H1 (cell line): ENCODE results near the gene CGA. TPM values are rescaled to one million over a fixed set of nuclear protein-coding genes. Genes with fewer than 3 reads are reported as not detected.

Experiments
- CTCF ChIA-PET: fragments of 300-600 bp; sonication (Branson Sonifier 250); formaldehyde crosslinking; loops from one replicate; lab custom pipeline; 2021; ENCODE audit not compliant: partially characterized antibody; lab: Charles Lee
- POLR2A ChIA-PET: fragments of 300-600 bp; sonication (Branson Sonifier 250); formaldehyde crosslinking; loops from one replicate; lab custom pipeline; 2021; ENCODE audit warnings: inconsistent platforms; ENCODE audit not compliant: partially characterized antibody; lab: Charles Lee
- DNase-seq, 2 experiments: peaks; one replicate each; pipeline versions ENCODE4 v3.0.0 to v3.0.0-alpha.2; 2010 to 2022; ENCODE audit warnings: low spot score in 2 of 2, low read depth in 1 of 2, mixed read lengths in 1 of 2
- FAIRE-seq: peaks from 2 replicates; lab custom pipeline; 2011; peaks lifted over from hg19 to GRCh38; lab: Jason Lieb, UNC
- H2AFZ ChIP-seq: 2 replicates; pipeline ENCODE4 v1.8.1; 2012; ENCODE audit warnings: low read length, inconsistent platforms
- H2AK5ac ChIP-seq: 2 replicates; pipeline ENCODE4 v1.6.1; 2013; ENCODE audit warnings: low read depth, low read length
- H2BK120ac ChIP-seq: replicated peaks from 2 replicates; pipeline ENCODE3; 2013; ENCODE audit warnings: low read depth, low read length, inconsistent platforms
- H2BK12ac ChIP-seq: 2 replicates; pipeline ENCODE4 v1.6.1; 2013; ENCODE audit warnings: low read depth, low read length
- H2BK15ac ChIP-seq: 2 replicates; pipeline ENCODE4 v1.6.1; 2013; ENCODE audit warnings: low read length
- H2BK20ac ChIP-seq: 2 replicates; pipeline ENCODE4 v1.6.1; 2013; ENCODE audit warnings: low read length
- H2BK5ac ChIP-seq: 2 replicates; pipeline ENCODE4 v1.6.1; 2013; ENCODE audit warnings: low read depth, low read length
- H3K14ac ChIP-seq: 2 replicates; pipeline ENCODE4 v1.6.1; 2013; ENCODE audit warnings: inconsistent platforms; ENCODE audit not compliant: insufficient read length
- H3K18ac ChIP-seq: 2 replicates; pipeline ENCODE4 v1.6.1; 2013; ENCODE audit warnings: low read length; ENCODE audit errors: extremely low read depth
- H3K23ac ChIP-seq: 2 replicates; pipeline ENCODE4 v1.6.1; 2013; ENCODE audit warnings: inconsistent platforms; ENCODE audit not compliant: insufficient read length
- H3K23me2 ChIP-seq: 2 replicates; pipeline ENCODE4 v1.6.1; 2013; ENCODE audit warnings: low read depth, low read length
- H3K27ac ChIP-seq: 2 replicates; pipeline ENCODE4 v1.6.1; 2011; ENCODE audit warnings: low read depth, low read length, inconsistent platforms
- H3K27me3 ChIP-seq, 4 experiments: replicated peaks in 1 of 4; 1 replicate in 1 of 4; 2 replicates in 3 of 4; pipeline versions ENCODE4 v1.6.1 to v1.8.1; 2011 to 2013; ENCODE audit warnings: low read length in 3 of 4, mild to moderate bottlenecking in 3 of 4, inconsistent platforms in 2 of 4, mixed read lengths in 2 of 4, moderate library complexity in 1 of 4; ENCODE audit not compliant: control insufficient read depth in 3 of 4, insufficient read depth in 3 of 4; ENCODE audit errors: extremely low read depth in 1 of 4
- H3K36me3 ChIP-seq, 4 experiments: 2 replicates each; pipeline versions ENCODE4 v1.6.1 to v1.8.1; 2011 to 2013; ENCODE audit warnings: mild to moderate bottlenecking in 4 of 4, low read length in 3 of 4, moderate library complexity in 2 of 4, control low read depth in 1 of 4, inconsistent platforms in 1 of 4; ENCODE audit not compliant: insufficient read depth in 4 of 4, control insufficient read depth in 2 of 4
- H3K4ac ChIP-seq: replicated peaks from 2 replicates; pipeline ENCODE3; 2013; ENCODE audit warnings: low read length, low read depth, mixed read lengths, inconsistent platforms; ENCODE audit not compliant: insufficient read length
- H3K4me1 ChIP-seq, 4 experiments: replicated peaks in 1 of 4; 1 replicate in 1 of 4; 2 replicates in 3 of 4; pipeline versions ENCODE4 v1.6.1 to v1.8.1; 2011 to 2013; ENCODE audit warnings: low read length in 3 of 4, inconsistent platforms in 2 of 4, mixed read lengths in 1 of 4; ENCODE audit not compliant: insufficient read depth in 4 of 4, control insufficient read depth in 3 of 4
- H3K4me2 ChIP-seq, 2 experiments: 2 replicates each; pipeline versions ENCODE4 v1.6.1 to v1.8.1; 2011 to 2013; ENCODE audit warnings: low read depth in 2 of 2, low read length in 2 of 2, control low read depth in 1 of 2, inconsistent platforms in 1 of 2, mild to moderate bottlenecking in 1 of 2; ENCODE audit not compliant: insufficient read depth in 1 of 2
- H3K4me3 ChIP-seq, 4 experiments: fragments of 200-600, 300-600 bp in 1 of 4; sonication (generic), shearing (Covaris generic), sonication (Bioruptor Twin) in 1 of 4; 2 replicates each; pipeline versions ENCODE4 v1.5.1 to v1.8.1; 2011 to 2016; ENCODE audit warnings: low read length in 4 of 4, low read depth in 3 of 4, control low read depth in 2 of 4, inconsistent platforms in 2 of 4, mild to moderate bottlenecking in 2 of 4, mixed read lengths in 1 of 4, moderate library complexity in 1 of 4; ENCODE audit not compliant: insufficient read depth in 2 of 4; ENCODE audit errors: extremely low read depth in 1 of 4
- H3K56ac ChIP-seq: replicated peaks from 2 replicates; pipeline ENCODE3; 2013; ENCODE audit warnings: low read depth, mild to moderate bottlenecking, mixed read lengths, low read length, inconsistent platforms; ENCODE audit not compliant: insufficient read length
- H3K79me1 ChIP-seq: 2 replicates; pipeline ENCODE4 v1.6.1; 2013; ENCODE audit warnings: low read depth, low read length, control low read depth
- H3K79me2 ChIP-seq, 2 experiments: 2 replicates each; pipeline versions ENCODE4 v1.6.1 to v1.8.1; 2012 to 2013; ENCODE audit warnings: low read length in 2 of 2, mild to moderate bottlenecking in 2 of 2, inconsistent platforms in 1 of 2; ENCODE audit not compliant: insufficient read depth in 2 of 2, control insufficient read depth in 1 of 2
- H3K9ac ChIP-seq, 4 experiments: replicated peaks in 1 of 4; 1 replicate in 1 of 4; 2 replicates in 3 of 4; pipeline versions ENCODE4 v1.6.1 to v1.8.1; 2011 to 2013; ENCODE audit warnings: low read depth in 3 of 4, low read length in 3 of 4, control low read depth in 2 of 4, mild to moderate bottlenecking in 2 of 4, moderate library complexity in 2 of 4, inconsistent platforms in 1 of 4; ENCODE audit errors: extremely low read depth in 1 of 4
- H3K9me3 ChIP-seq, 2 experiments: 2 replicates each; pipeline versions ENCODE4 v1.6.1 to v1.8.1; 2012 to 2013; ENCODE audit warnings: mild to moderate bottlenecking in 2 of 2, moderate library complexity in 2 of 2, control low read depth in 1 of 2, inconsistent platforms in 1 of 2, low read depth in 1 of 2, low read length in 1 of 2, mixed read lengths in 1 of 2; ENCODE audit not compliant: insufficient read depth in 2 of 2
- H4K20me1 ChIP-seq, 2 experiments: replicated peaks in 1 of 2; 2 replicates each; pipeline versions ENCODE3 to v1.8.1; 2011 to 2013; ENCODE audit warnings: inconsistent platforms in 2 of 2, low read length in 2 of 2, mild to moderate bottlenecking in 1 of 2; ENCODE audit not compliant: insufficient read depth in 2 of 2, control insufficient read depth in 1 of 2
- H4K5ac ChIP-seq: 2 replicates; pipeline ENCODE4 v1.6.1; 2013; ENCODE audit warnings: low read length, low read depth, mixed read lengths, inconsistent platforms; ENCODE audit not compliant: insufficient read length
- H4K8ac ChIP-seq: 2 replicates; pipeline ENCODE4 v1.8.0; 2013; ENCODE audit warnings: mild to moderate bottlenecking, moderate library complexity, low read length, inconsistent platforms; ENCODE audit not compliant: insufficient read depth; ENCODE audit errors: extremely low read depth
- H4K91ac ChIP-seq: replicated peaks from 2 replicates; pipeline ENCODE3; 2013; ENCODE audit warnings: low read length, mixed read lengths, inconsistent platforms; ENCODE audit not compliant: insufficient read length
- JUN ChIP-seq: IDR thresholded peaks from 2 replicates; pipeline ENCODE4 v1.6.1; 2011; ENCODE audit warnings: low read depth, mild to moderate bottlenecking, improper control_type of control experiment, low read length
- JUND ChIP-seq: IDR thresholded peaks from 2 replicates; pipeline ENCODE4 v1.6.1; 2011; ENCODE audit warnings: mild to moderate bottlenecking, improper control_type of control experiment, low read length
- WGBS, 2 experiments: shearing (Covaris generic) in 1 of 2; methylation state at CpG; one replicate each; pipeline versions ENCODE4 v1.1.6 to v1.1.7; 2013 to 2015; ENCODE audit warnings: low lambda C conversion rate in 2 of 2, mixed read lengths in 2 of 2, inconsistent platforms in 1 of 2, low coverage in 1 of 2, missing lambda C conversion rate in 1 of 2; ENCODE audit not compliant: insufficient replicate concordance in 2 of 2, insufficient coverage in 1 of 2, insufficient read length in 1 of 2; ENCODE audit errors: extremely low coverage in 1 of 2, missing lambda C conversion rate in 1 of 2; 5-methylcytosine and 5-hydroxymethylcytosine counted together
- polyA plus RNA-seq, 7 experiments: library from polyadenylated mRNA; depleted of rRNA in 3 of 7; stranded (reverse) in 5 of 7; unstranded in 2 of 7; fragments of >200 nt in 5 of 7; fragments of 200-250 nt in 2 of 7; gene quantifications; 1 replicate in 5 of 7; 2 replicates in 1 of 7; 4 replicates in 1 of 7; pipeline versions ENCODE4 v1.2.1 to v1.2.3, GENCODE V29; 2011 to 2013; ENCODE audit warnings: missing spikeins in 2 of 7, mixed read lengths in 2 of 7
- total RNA-seq: library from RNA; stranded (reverse); fragmentation: NEBNext Ultra II Directional; extraction: Animal tissue kit (Norgen Biotek cat#: 25700); gene quantifications from 2 replicates; pipeline ENCODE4 v1.2.1, GENCODE V29; 2021

CGA gene
- total and polyA plus RNA-seq, 2 of the 8 experiments (the other 6 are each of a cell fraction or from before 2014, with no cell fraction given) = not detected

DNA sequence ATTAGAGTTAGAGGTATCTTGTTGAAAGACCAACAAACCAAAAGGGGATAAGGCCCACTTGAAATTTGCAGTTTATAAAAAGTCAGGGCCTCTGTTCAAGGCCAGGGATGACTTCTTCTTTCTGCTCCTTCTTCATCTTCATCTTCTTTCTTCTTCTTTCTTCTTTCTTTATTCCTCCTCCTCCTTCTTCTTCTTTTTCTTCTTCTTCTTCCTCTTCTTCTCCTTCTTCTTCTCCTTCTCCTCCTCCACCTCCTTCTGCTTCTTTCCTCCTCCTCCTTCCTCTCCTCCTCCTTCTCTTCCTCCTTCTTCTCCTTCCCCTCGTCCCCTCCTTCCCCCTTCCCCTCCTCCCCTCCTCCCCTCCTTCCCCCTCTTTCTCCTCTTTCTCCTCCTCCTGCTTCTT lies 42.1 kb upstream of the CGA start:
- FAIRE-seq (no peak), DNase-seq (no peak)
- no peak overlapping the region for H4K5ac ChIP-seq
- H3K79me1 ChIP-seq = no peaks in the 10 kb centered on the region
- no peaks in the 10 kb centered on the region for H3K23me2 ChIP-seq
- H3K4me1 ChIP-seq = no peaks in the 10 kb centered on the region
- H2AK5ac ChIP-seq = no peak overlapping the region
- H3K4me2 ChIP-seq = no peak overlapping the region
- H2BK20ac ChIP-seq = no peak overlapping the region
- no peak overlapping the region for H3K14ac ChIP-seq
- no peak overlapping the region for H4K91ac ChIP-seq
- no peak overlapping the region for H4K8ac ChIP-seq
- H3K9ac ChIP-seq = no peak overlapping the region
- ChIA-PET CTCF (interaction anchor here (0.6 to 1.3 kb wide), 3 partner anchors 68 to 70 kb away, joined by 3 to 4 read pairs (median 3); no protein-coding TSS in a partner anchor), POLR2A (no interaction called here)
- no peaks in the 10 kb centered on the region for H4K20me1 ChIP-seq
- H3K56ac ChIP-seq = no peak overlapping the region
- H3K9me3 ChIP-seq = peaks cover 10 to 14% of the 10 kb centered on the region in 2 experiments
- no peaks in the 10 kb centered on the region for H3K36me3 ChIP-seq
- H2BK5ac ChIP-seq = no peak overlapping the region
- no peak overlapping the region for H3K4me3 ChIP-seq
- H3K18ac ChIP-seq = no peak overlapping the region
- H3K23ac ChIP-seq = no peak overlapping the region
- no peak overlapping the region for H2BK15ac ChIP-seq
- whole genome bisulfite sequencing, 2 experiments = no CpG with 5 or more reads among the region's 1 CpG
- H2AFZ ChIP-seq = no peak overlapping the region
- H3K27me3 ChIP-seq = no peaks in the 10 kb centered on the region
- no peaks in the 10 kb centered on the region for H3K79me2 ChIP-seq
- H2BK120ac ChIP-seq = no peak overlapping the region
- no peak overlapping the region for H3K4ac ChIP-seq
- H3K27ac ChIP-seq = no peak overlapping the region
- TF ChIP-seq JUN (no peak), JUND (no peak)
- TF ChIP-seq, all 59 proteins: peak for 0
- no peak overlapping the region for H2BK12ac ChIP-seq
